Smooth muscle cell (in vitro differentiated cells): ENCODE data around the gene FAM167B. TPM values are rescaled to one million over a fixed set of nuclear protein-coding genes. Genes with fewer than 3 reads are reported as not detected.
"Not testable (repeated sequence)": the region's sequence is repeated elsewhere in the genome, so short reads cannot be mapped to it uniquely, and the experiment has no call there.

Source experiments
- DNase-seq: peaks from one replicate; lab custom pipeline; 2025; ENCODE audit not compliant: unreplicated experiment; lab: John Stamatoyannopoulos, UW
- H2AFZ ChIP-seq: fragments of 200-600 bp; sonication (generic); 2 replicates; pipeline ENCODE4 v1.6.0; 2016; ENCODE audit warnings: antibody characterized with exemption, low read depth, mild to moderate bottlenecking
- H3F3A ChIP-seq: fragments of 200-600 bp; sonication (generic); 2 replicates; pipeline ENCODE4 v1.6.0; 2017; ENCODE audit warnings: antibody characterized with exemption, low read depth
- H3K27ac ChIP-seq: fragments of 200-600 bp; sonication (generic); 2 replicates; pipeline ENCODE4 v1.5.1; 2016; ENCODE audit warnings: low read depth, mild to moderate bottlenecking
- H3K27me3 ChIP-seq: fragments of 200-600 bp; sonication (generic); 2 replicates; pipeline ENCODE4 v1.6.1; 2016; ENCODE audit warnings: low read depth, mild to moderate bottlenecking
- H3K36me3 ChIP-seq: fragments of 200-600 bp; sonication (generic); 2 replicates; pipeline ENCODE4 v1.5.1; 2016; ENCODE audit warnings: low read depth
- H3K4me1 ChIP-seq: fragments of 200-600 bp; sonication (generic); 2 replicates; pipeline ENCODE4 v1.5.1; 2016; ENCODE audit warnings: low read depth
- H3K4me2 ChIP-seq: fragments of 200-600 bp; sonication (generic); 2 replicates; pipeline ENCODE4 v1.6.0; 2016; ENCODE audit warnings: mild to moderate bottlenecking
- H3K4me3 ChIP-seq: fragments of 200-600 bp; sonication (generic); 2 replicates; pipeline ENCODE4 v1.5.1; 2016; ENCODE audit warnings: mild to moderate bottlenecking
- H3K79me2 ChIP-seq: fragments of 200-600 bp; sonication (generic); 2 replicates; pipeline ENCODE4 v1.6.0; 2016; ENCODE audit warnings: low read depth, mild to moderate bottlenecking
- H3K9ac ChIP-seq: fragments of 200-600 bp; sonication (generic); 2 replicates; pipeline ENCODE4 v1.6.0; 2016; ENCODE audit warnings: low read depth
- H3K9me3 ChIP-seq: fragments of 200-600 bp; sonication (generic); replicated peaks from 2 replicates; pipeline ENCODE4 v1.5.1; 2016; ENCODE audit warnings: low read depth
- H4K20me1 ChIP-seq: fragments of 200-600 bp; sonication (generic); 2 replicates; pipeline ENCODE4 v1.6.0; 2016; ENCODE audit warnings: low read depth
- WGBS: methylation state at CpG from one replicate; pipeline ENCODE4 v1.1.7; 2016; ENCODE audit warnings: low lambda C conversion rate; 5-methylcytosine and 5-hydroxymethylcytosine counted together
- polyA plus RNA-seq: library from polyadenylated mRNA; unstranded; fragments of >200 nt; fragmentation: Nextera tagmentation; extraction: Ambion mirVana; gene quantifications from 2 replicates; pipeline ENCODE4 v1.2.1, GENCODE V29; 2016
- total RNA-seq: library from RNA; depleted of rRNA; stranded (reverse); fragments of >200 nt; gene quantifications from 2 replicates; pipeline ENCODE4 v1.2.3, GENCODE V29; 2014
- TF ChIP-seq, protein P1 (sequence below): fragments of 200-600 bp; sonication (generic); IDR thresholded peaks from 2 replicates; pipeline ENCODE4 v1.5.1; 2017; ENCODE audit warnings: borderline replicate concordance, mild to moderate bottlenecking, antibody characterized with exemption; ENCODE audit not compliant: insufficient read depth, poor library complexity, severe bottlenecking

The FAM167B gene
- total and polyA plus RNA-seq, 2 experiments from 2014 or later, result not detected

DNA sequence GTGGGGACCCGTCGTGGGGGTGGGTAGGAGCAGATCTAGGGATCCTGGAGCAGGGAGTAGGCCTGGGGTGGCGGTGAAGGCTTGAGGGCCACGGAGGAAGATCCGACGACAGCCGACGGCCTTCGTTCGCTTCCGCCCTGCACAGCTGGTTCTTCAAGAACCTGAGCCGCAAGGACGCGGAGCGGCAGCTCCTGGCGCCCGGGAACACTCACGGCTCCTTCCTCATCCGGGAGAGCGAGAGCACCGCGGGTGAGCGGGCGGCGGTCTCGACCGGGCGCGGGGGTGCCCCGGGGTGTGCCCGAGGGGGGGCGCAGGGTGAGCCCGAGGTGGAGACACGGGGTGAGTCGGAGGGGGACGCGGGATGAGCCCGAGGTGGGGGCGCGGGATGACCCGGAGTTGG lies 28.4 kb downstream of the FAM167B start:
- no peak for DNase-seq
- H3K9me3 ChIP-seq, result no peaks in the 10 kb centered on the region
- no peaks in the 10 kb centered on the region for H3F3A ChIP-seq
- peaks cover 5% of the 10 kb centered on the region for H3K4me1 ChIP-seq
- H3K4me3 ChIP-seq, result no peak overlapping the region
- H3K27ac ChIP-seq, result no peak overlapping the region
- H3K9ac ChIP-seq, result no peak overlapping the region
- no peaks in the 10 kb centered on the region for H3K79me2 ChIP-seq
- H3K4me2 ChIP-seq, result no peak overlapping the region
- no peaks in the 10 kb centered on the region for H3K36me3 ChIP-seq
- 67% methylated on average over 12 of the region's 41 CpGs for WGBS
- H4K20me1 ChIP-seq, result no peaks in the 10 kb centered on the region
- H3K27me3 ChIP-seq, result no peaks in the 10 kb centered on the region
- H2AFZ ChIP-seq, result no peak overlapping the region
- TF ChIP-seq, protein P1, sequence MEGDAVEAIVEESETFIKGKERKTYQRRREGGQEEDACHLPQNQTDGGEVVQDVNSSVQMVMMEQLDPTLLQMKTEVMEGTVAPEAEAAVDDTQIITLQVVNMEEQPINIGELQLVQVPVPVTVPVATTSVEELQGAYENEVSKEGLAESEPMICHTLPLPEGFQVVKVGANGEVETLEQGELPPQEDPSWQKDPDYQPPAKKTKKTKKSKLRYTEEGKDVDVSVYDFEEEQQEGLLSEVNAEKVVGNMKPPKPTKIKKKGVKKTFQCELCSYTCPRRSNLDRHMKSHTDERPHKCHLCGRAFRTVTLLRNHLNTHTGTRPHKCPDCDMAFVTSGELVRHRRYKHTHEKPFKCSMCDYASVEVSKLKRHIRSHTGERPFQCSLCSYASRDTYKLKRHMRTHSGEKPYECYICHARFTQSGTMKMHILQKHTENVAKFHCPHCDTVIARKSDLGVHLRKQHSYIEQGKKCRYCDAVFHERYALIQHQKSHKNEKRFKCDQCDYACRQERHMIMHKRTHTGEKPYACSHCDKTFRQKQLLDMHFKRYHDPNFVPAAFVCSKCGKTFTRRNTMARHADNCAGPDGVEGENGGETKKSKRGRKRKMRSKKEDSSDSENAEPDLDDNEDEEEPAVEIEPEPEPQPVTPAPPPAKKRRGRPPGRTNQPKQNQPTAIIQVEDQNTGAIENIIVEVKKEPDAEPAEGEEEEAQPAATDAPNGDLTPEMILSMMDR, result no peak

DNA sequence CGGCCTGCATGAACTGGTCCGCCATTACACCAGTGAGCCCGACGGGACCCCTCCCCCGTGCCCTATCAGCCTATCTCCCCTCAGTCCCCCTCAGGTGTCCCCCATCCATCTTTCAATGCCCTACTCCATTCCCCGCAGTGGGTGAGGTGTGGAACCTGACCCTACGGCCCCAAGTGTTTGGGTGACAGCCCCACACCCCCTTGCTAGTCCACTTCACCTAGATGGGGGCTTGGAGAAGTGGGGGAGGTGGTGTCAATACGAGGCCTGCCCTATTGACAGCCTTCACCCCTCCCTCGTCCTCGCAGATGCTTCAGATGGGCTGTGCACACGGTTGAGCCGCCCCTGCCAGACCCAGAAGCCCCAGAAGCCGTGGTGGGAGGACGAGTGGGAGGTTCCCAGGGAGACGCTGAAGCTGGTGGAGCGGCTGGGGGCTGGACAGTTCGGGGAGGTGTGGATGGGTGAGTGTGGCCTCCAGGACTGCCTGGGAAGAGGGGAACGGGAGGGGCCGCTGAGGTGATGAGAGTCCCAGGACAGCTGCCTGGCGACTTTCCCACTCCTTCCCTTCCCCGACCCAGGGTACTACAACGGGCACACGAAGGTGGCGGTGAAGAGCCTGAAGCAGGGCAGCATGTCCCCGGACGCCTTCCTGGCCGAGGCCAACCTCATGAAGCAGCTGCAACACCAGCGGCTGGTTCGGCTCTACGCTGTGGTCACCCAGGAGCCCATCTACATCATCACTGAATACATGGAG lies 29.2 kb downstream of the FAM167B start:
- no peak for DNase-seq
- Histone ChIP-seq H3K36me3 (no peaks in the 10 kb centered on the region), H3K4me2 (no peak overlapping the region), H3K4me1 (peaks cover 5% of the 10 kb centered on the region), H3K27me3 (no peaks in the 10 kb centered on the region), H3K27ac (no peak overlapping the region), H3F3A (no peaks in the 10 kb centered on the region), H3K9me3 (no peaks in the 10 kb centered on the region), H2AFZ (no peak overlapping the region), H3K79me2 (no peaks in the 10 kb centered on the region), H3K4me3 (no peak overlapping the region), H4K20me1 (no peaks in the 10 kb centered on the region), H3K9ac (no peak overlapping the region)
- TF ChIP-seq, protein P1, result no peak
- WGBS, result 89% methylated on average over 30 of the region's 30 CpGs

DNA sequence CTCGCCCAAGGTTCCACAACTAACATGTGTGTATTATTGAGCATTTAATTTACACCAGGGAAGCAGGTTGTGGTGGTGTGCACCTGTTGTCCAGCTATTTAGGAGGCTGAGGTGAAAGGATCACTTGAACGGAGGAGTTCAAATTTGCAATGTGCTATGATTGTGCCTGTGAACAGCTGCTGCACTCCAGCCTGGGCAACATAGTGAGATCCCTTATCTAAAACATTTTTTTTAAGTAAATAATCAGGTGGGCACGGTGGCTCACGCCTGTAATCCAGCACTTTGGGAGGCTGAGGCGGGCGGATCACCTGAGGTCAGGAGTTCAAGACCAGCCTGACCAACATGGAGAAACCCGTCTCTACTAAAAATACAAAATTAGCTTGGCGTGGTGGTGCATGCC lies 37.8 kb downstream of the FAM167B start:
- not testable (repeated sequence) for H3K36me3 ChIP-seq, H3K4me3 ChIP-seq, H3F3A ChIP-seq, H3K9ac ChIP-seq, H3K9me3 ChIP-seq, H4K20me1 ChIP-seq, H3K4me1 ChIP-seq, H3K79me2 ChIP-seq, DNase-seq, H3K27ac ChIP-seq, H2AFZ ChIP-seq, H3K27me3 ChIP-seq, H3K4me2 ChIP-seq
- 93% methylated on average over 8 of the region's 8 CpGs for WGBS

DNA sequence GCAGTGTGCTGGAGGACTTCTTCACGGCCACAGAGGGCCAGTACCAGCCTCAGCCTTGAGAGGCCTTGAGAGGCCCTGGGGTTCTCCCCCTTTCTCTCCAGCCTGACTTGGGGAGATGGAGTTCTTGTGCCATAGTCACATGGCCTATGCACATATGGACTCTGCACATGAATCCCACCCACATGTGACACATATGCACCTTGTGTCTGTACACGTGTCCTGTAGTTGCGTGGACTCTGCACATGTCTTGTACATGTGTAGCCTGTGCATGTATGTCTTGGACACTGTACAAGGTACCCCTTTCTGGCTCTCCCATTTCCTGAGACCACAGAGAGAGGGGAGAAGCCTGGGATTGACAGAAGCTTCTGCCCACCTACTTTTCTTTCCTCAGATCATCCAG lies 38.6 kb downstream of the FAM167B start:
- DNase-seq, result no peak
- Histone ChIP-seq H3K4me3 (no peak overlapping the region), H3K9ac (no peak overlapping the region), H4K20me1 (no peaks in the 10 kb centered on the region), H3K9me3 (no peaks in the 10 kb centered on the region), H3K4me2 (no peak overlapping the region), H3K27ac (no peak overlapping the region), H3K36me3 (no peaks in the 10 kb centered on the region), H3K27me3 (no peaks in the 10 kb centered on the region), H3K79me2 (no peaks in the 10 kb centered on the region), H3K4me1 (no peaks in the 10 kb centered on the region), H2AFZ (no peak overlapping the region), H3F3A (no peaks in the 10 kb centered on the region)
- 100% methylated on average over 3 of the region's 3 CpGs for WGBS
- TF ChIP-seq, protein P1, result no peak
